Lung (tissue), 12 donors: Measurements from ENCODE around the gene URM1. TPM values are rescaled to one million over a fixed set of nuclear protein-coding genes. Genes with fewer than 3 reads are reported as not detected.

Source experiments
- ATAC-seq: fragments of 200-7000 bp; cut with Tn5 transposase; one replicate; pipeline ENCODE4 v1.9.1; 2020; ENCODE audit warnings: moderate number of reproducible peaks; ENCODE audit not compliant: insufficient read depth, low FRiP score
- DNase-seq, 3 donors: peaks; one replicate each; pipeline ENCODE4 v3.0.0-alpha.2; 2013 to 2017
- H3K27ac ChIP-seq, 2 donors: one replicate each; pipeline ENCODE4 v1.5.1; 2013; ENCODE audit warnings: mild to moderate bottlenecking in 2 of 2, moderate library complexity in 2 of 2, control low read depth in 1 of 2, inconsistent platforms in 1 of 2, low read depth in 1 of 2, low read length in 1 of 2
- H3K27me3 ChIP-seq, 3 donors: one replicate each; pipeline ENCODE4 v1.5.1; 2013; ENCODE audit warnings: low read length in 2 of 3; ENCODE audit not compliant: control insufficient read depth in 3 of 3, insufficient read depth in 3 of 3
- H3K36me3 ChIP-seq, 4 donors: one replicate each; pipeline ENCODE4 v1.5.1; 2013; ENCODE audit warnings: low read length in 4 of 4, mild to moderate bottlenecking in 1 of 4, moderate library complexity in 1 of 4; ENCODE audit not compliant: control insufficient read depth in 4 of 4, insufficient read depth in 4 of 4
- H3K4me1 ChIP-seq, 5 donors: one replicate each; pipeline ENCODE4 v1.5.1; 2013; ENCODE audit warnings: low read length in 5 of 5, mild to moderate bottlenecking in 2 of 5, moderate library complexity in 1 of 5; ENCODE audit not compliant: control insufficient read depth in 5 of 5, insufficient read depth in 5 of 5
- H3K4me3 ChIP-seq: one replicate; pipeline ENCODE4 v1.5.1; 2013; ENCODE audit warnings: mild to moderate bottlenecking, control low read depth, moderate library complexity
- H3K9ac ChIP-seq, 2 donors: one replicate each; pipeline ENCODE4 v1.5.1; 2013; ENCODE audit warnings: low read length in 2 of 2, control low read depth in 1 of 2; ENCODE audit not compliant: insufficient read depth in 1 of 2
- H3K9me3 ChIP-seq, 4 donors: one replicate each; pipeline ENCODE4 v1.5.1; 2013; ENCODE audit warnings: low read length in 3 of 4, mild to moderate bottlenecking in 1 of 4, moderate library complexity in 1 of 4; ENCODE audit not compliant: control insufficient read depth in 4 of 4, insufficient read depth in 3 of 4
- WGBS, 2 donors: extraction: QIAGEN DNeasy Blood & Tissue Kit; methylation state at CpG; one replicate each; pipeline ENCODE4 v1.1.7; 2013; 5-methylcytosine and 5-hydroxymethylcytosine counted together
- polyA plus RNA-seq, 2 donors: library from polyadenylated mRNA; stranded (reverse); fragments of 200-250 nt; gene quantifications; one replicate each; pipeline ENCODE4 v1.2.1, GENCODE V29; 2013
- total RNA-seq, 2 donors: library from RNA; depleted of rRNA in 1 of 2; stranded (reverse); fragments of >200 nt in 1 of 2; gene quantifications; one replicate each; pipeline ENCODE4 v1.2.1, GENCODE V29; 2014 to 2021
- TF ChIP-seq, protein P1 (sequence below): IDR thresholded peaks from 2 replicates; pipeline ENCODE4 v1.5.1; 2012; ENCODE audit warnings: mild to moderate bottlenecking; ENCODE audit errors: control extremely low read depth, extremely low read depth
- donor health status: control.
- donor health status: control.
- donor health status: Bipolar disorder and iron deficiency.
- donor health status: healthy.
- donor health status: DM: yes; HTN: yes; CAD: no.

The URM1 gene
- total and polyA plus RNA-seq, 4 donors = 35.1 to 67.2 (median 61.3) TPM

DNA sequence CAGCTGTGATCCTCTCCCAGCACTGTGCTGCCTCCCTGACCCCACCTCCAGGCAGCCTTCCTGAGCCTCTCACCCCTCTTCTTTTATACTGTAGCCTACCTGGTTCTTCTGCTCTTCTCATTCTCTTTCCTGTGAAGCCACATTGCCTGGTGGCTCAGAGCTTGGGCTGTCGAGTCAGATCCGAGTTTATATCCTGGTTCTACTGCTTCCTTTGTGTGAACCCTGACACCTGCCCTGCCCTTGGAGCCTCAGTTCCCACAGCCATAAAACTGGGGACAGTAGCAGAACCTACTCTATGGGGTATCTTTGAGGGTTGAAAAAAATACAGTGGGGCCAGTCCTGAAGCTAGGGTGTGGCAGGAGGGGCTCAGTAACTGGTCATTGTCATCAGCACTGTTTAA lies 22.0 kb upstream of the URM1 start:
- H3K27ac ChIP-seq = no peak overlapping the region

DNA sequence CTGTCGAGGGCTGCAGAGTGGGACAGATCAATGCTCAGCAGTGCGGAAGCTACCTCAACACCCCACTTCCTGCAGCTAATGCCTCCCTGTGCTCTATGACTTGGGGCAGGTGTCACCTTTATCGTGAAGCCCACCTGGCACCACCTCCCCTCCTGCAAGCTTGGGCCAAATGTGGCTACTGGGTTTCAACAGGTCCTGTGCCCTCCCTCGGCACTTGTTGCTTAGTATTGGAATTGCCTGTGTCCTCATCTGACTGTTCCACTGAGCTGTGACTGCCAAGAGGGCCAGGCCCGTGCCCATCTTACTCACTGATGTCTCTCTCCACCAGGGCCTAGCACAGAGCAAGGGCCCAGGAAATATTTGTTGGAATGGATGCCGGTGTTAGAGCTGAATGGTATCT lies 21.4 kb upstream of the URM1 start:
- Histone ChIP-seq H3K36me3 (peaks cover 6 to 59% (median 13%) of the 10 kb centered on the region in 4 donors), H3K4me3 (no peak overlapping the region)

More for the DNA sequence above, 22.0 kb upstream of the URM1 start:
- Histone ChIP-seq H3K4me1 (no peaks in the 10 kb centered on the region), H3K4me3 (no peak overlapping the region), H3K9me3 (no peaks in the 10 kb centered on the region), H3K36me3 (peaks cover 6 to 64% (median 15%) of the 10 kb centered on the region in 4 donors), H3K9ac (no peak overlapping the region), H3K27me3 (no peaks in the 10 kb centered on the region)
- 95 to 98% methylated on average over 2 of the region's 2 CpGs for WGBS, 2 donors
- DNase-seq (no peak), ATAC-seq (no peak)
- TF ChIP-seq, protein P1, sequence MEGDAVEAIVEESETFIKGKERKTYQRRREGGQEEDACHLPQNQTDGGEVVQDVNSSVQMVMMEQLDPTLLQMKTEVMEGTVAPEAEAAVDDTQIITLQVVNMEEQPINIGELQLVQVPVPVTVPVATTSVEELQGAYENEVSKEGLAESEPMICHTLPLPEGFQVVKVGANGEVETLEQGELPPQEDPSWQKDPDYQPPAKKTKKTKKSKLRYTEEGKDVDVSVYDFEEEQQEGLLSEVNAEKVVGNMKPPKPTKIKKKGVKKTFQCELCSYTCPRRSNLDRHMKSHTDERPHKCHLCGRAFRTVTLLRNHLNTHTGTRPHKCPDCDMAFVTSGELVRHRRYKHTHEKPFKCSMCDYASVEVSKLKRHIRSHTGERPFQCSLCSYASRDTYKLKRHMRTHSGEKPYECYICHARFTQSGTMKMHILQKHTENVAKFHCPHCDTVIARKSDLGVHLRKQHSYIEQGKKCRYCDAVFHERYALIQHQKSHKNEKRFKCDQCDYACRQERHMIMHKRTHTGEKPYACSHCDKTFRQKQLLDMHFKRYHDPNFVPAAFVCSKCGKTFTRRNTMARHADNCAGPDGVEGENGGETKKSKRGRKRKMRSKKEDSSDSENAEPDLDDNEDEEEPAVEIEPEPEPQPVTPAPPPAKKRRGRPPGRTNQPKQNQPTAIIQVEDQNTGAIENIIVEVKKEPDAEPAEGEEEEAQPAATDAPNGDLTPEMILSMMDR = no peak

DNA sequence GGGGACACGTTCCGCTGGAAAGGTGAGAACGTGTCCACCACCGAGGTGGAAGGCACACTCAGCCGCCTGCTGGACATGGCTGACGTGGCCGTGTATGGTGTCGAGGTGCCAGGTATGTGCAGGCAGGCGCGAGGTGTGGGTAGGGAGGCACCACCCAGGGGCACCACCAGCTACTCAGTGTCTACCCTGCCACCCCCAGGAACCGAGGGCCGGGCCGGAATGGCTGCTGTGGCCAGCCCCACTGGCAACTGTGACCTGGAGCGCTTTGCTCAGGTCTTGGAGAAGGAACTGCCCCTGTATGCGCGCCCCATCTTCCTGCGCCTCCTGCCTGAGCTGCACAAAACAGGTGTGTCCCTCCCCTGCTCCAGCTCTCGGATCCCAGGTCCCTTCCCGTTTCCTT lies 15.7 kb upstream of the URM1 start:
- 97% methylated on average over 19 of the region's 19 CpGs for WGBS, 2 donors
- H3K4me3 ChIP-seq = no peak overlapping the region
- H3K9me3 ChIP-seq = no peaks in the 10 kb centered on the region
- H3K4me1 ChIP-seq = no peaks in the 10 kb centered on the region
- no peak overlapping the region for H3K27ac ChIP-seq
- no peaks in the 10 kb centered on the region for H3K27me3 ChIP-seq
- DNase-seq (no peak), ATAC-seq (no peak)
- H3K36me3 ChIP-seq = peaks cover 0 to 28% (median 8%) of the 10 kb centered on the region in 4 donors
- H3K9ac ChIP-seq = no peak overlapping the region
- TF ChIP-seq, protein P1 = no peak

More for the DNA sequence above, 21.4 kb upstream of the URM1 start:
- TF ChIP-seq, protein P1 = no peak
- no peaks in the 10 kb centered on the region for H3K4me1 ChIP-seq
- no peak overlapping the region for H3K9ac ChIP-seq
- no peaks in the 10 kb centered on the region for H3K9me3 ChIP-seq
- no peaks in the 10 kb centered on the region for H3K27me3 ChIP-seq
- 94 to 95% methylated on average over 6 of the region's 6 CpGs for WGBS, 2 donors
- H3K27ac ChIP-seq = no peak overlapping the region
- ATAC-seq (no peak), DNase-seq (no peak)

DNA sequence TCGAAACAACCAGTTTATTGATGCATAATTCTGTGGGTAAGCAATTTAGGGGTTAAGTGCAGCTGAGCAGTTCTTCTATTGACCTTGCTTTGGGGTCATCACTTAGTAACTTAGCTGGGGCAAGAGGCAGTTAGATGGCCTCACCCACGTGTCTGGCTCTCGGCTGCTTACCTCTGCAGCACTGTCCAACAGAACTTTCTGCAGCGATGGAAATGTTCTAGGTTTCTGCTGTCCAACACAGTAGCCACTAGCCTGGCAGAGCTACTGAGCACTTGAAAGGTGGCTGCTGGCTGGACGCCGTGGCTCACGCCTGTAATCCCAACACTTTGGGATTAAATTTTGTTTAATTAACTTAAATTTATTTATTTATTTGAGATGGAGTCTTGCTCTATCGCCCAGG lies 13.1 kb upstream of the URM1 start:
- Histone ChIP-seq H3K27ac (no peak overlapping the region), H3K4me1 (peaks cover 0 to 5% (median 2%) of the 10 kb centered on the region in 5 donors), H3K27me3 (no peaks in the 10 kb centered on the region), H3K9ac (no peak overlapping the region), H3K36me3 (peaks cover 0 to 21% (median 4%) of the 10 kb centered on the region in 4 donors), H3K9me3 (no peaks in the 10 kb centered on the region), H3K4me3 (no peak overlapping the region)
- WGBS, 2 donors = 84 to 93% methylated on average over 8 of the region's 8 CpGs
- no peak for ATAC-seq
- DNase-seq = no peak
- TF ChIP-seq, protein P1 = no peak
